SIG-M5 treated with dmso at 0.1 percent for 504 hours (cell line): Measurements from ENCODE around the gene MYO5C.

Experiments used
- DNase-seq: peaks from one replicate; lab custom pipeline; 2025; ENCODE audit not compliant: unreplicated experiment; lab: John Stamatoyannopoulos, UW

Gene MYO5C, protein sequence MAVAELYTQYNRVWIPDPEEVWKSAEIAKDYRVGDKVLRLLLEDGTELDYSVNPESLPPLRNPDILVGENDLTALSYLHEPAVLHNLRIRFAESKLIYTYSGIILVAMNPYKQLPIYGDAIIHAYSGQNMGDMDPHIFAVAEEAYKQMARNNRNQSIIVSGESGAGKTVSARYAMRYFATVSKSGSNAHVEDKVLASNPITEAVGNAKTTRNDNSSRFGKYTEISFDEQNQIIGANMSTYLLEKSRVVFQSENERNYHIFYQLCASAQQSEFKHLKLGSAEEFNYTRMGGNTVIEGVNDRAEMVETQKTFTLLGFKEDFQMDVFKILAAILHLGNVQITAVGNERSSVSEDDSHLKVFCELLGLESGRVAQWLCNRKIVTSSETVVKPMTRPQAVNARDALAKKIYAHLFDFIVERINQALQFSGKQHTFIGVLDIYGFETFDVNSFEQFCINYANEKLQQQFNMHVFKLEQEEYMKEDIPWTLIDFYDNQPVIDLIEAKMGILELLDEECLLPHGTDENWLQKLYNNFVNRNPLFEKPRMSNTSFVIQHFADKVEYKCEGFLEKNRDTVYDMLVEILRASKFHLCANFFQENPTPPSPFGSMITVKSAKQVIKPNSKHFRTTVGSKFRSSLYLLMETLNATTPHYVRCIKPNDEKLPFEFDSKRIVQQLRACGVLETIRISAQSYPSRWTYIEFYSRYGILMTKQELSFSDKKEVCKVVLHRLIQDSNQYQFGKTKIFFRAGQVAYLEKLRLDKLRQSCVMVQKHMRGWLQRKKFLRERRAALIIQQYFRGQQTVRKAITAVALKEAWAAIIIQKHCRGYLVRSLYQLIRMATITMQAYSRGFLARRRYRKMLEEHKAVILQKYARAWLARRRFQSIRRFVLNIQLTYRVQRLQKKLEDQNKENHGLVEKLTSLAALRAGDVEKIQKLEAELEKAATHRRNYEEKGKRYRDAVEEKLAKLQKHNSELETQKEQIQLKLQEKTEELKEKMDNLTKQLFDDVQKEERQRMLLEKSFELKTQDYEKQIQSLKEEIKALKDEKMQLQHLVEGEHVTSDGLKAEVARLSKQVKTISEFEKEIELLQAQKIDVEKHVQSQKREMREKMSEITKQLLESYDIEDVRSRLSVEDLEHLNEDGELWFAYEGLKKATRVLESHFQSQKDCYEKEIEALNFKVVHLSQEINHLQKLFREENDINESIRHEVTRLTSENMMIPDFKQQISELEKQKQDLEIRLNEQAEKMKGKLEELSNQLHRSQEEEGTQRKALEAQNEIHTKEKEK (N-terminal part only)

DNA sequence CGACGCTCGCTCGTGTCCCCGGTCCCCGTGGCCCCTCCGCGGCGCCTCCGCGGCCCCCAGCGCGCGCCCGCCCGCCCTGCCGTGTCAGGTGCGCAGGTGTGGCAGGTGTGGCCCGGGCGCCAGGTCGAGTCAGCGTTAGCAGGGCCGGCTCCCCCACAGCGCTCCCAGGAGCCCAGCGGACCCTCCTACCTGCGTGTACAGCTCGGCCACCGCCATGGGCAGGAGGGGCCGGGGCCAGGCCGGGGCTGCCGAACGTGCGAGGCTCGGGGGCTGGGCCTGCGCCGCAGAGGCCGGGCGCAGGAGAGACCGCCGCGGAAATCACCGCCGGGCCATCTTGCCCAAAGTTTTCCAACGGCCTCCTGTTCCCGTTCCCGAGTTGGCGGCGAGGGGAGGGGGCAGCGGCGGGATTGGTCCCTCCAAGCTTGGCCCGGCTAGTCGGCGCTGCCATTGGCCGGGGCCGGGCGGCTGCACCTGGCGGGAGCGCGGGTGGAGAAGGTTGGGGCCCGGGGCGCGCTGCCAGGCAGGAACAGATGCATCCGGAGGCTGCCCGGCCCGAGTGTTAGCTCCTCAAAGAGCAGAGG, at the start of gene MYO5C:
Gene MYO5C, minus strand, starts transcription at position 384 of the 581 bp plus-strand sequence. Its CDS starts 168 bp downstream, at position 216.
- peak; percentile 33 for DNase-seq

DNA sequence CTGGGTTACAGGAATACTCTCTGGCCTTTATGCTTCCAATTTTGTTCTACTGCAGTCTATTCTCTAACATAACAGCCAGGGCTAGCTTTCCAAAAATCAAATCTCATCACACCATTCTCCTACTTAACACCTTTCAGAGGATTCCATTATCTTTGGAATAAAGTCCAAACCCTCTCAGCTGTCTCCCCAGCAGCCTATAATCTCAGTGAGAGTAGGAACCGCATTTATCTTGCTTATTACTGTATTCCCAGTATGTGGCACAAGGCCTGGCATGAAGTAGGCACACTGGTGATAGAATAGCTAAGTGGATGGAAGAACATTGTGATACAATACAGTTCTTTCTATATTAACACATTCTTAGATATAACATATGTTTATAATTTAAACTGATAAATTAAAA, 49.0 kb upstream of the MYO5C start:
- no peak for DNase-seq

DNA sequence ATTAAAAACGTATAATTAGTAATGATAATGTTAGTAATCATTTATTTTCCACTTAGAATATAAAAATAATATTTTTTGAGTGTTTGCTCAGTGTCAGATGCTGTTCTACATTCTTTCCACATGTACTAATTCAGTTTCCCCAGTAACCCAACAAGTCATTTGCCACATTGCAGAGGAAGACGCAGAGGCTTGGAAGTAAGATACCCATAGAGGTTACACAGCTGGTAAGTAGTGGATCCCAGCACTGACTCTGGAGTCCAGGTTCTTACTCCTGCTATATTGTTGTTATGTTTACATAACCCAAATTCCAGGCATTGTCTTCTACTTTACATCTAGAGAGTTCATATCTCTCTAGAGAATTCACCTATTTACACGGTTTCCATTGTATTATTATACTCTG, 48.2 kb upstream of the MYO5C start:
- no peak for DNase-seq

DNA sequence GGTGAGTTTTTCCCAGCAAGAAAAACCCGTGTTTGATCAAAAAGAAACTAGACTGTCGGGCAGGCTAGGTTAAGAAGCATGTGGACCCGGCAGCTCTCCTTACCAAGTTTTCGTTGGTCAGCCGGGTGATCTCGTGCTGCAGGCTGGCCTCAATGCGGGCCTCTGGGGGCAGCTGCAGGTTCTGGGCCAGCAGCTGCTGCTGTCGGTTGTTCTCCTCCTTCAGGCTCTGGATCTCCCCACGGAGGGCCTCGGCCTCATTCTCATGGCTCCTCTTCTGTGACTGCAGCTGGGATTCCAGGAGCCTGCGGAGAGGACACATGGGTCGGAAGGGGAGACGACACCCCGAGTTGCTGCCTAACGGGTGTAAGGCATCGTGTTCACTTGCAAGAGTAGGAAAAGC, 44.5 kb upstream of the MYO5C start:
- no peak for DNase-seq

DNA sequence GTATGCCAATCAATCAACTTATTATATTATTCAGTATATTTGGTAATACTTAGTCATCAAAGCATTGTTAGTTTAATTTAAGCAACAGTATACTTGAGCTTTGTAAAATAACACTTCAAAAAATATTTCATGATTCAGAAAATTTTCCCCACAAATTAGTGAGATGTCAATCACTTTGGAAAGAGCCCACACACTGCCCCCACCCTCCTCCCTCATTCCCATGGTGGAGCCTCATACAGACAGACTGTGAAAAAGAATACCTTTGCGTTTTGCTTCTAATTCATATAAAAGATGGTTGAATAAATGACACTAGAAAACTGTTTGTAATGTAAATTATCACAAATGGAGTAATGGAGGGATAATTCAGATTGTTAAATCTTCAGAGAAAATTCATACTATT, 43.3 kb upstream of the MYO5C start:
- no peak for DNase-seq

DNA sequence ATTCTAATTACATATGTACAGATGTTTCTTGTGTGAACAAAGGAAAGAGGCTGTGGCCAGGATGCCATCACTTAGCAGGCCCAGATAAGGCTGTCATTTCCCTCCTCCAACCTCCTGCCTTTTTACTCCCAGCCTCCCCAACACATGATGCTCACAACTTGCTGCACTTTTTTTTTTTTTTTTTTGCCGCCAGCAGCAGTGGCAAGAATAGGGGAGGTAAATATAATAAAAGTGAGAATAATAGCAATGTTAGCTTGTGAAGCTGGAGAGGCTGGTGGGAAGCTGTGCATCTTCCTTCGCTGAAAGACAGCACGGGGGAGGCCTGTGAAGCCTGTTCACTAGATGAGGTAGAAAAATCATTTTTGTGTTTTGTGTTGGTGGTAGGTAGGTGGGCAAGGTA, 42.5 kb upstream of the MYO5C start:
- DNase-seq, result no peak

DNA sequence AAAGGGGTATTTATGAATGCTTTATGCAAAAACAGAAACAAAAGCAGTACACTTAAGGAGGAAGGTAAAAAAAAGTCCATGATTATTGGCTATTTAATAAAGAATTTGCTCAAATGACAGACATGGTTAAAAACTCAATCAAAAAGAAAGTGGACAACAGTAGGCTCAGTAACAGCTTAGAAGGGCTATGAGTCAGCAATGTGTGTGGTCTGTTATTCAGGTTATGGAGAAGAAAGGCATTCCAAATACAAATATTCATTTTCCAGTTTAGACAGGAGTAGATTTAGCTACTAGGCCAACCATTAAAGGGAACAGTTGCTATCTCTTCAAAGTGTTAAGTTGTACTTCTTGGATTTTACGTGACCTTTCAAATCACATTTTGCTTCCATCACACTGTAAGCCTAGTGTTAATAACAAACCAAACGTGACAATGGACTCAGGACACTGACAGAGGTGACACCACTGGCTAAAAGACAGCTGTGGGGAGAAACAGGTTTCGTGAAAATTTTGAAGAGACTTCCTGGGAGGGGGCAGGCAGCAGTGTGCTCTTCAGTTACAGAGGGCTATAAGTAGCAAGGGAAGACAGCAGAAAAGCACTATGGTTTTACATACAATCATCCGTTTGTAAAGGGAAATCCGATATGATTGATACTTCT, 41.7 kb upstream of the MYO5C start:
- no peak for DNase-seq

DNA sequence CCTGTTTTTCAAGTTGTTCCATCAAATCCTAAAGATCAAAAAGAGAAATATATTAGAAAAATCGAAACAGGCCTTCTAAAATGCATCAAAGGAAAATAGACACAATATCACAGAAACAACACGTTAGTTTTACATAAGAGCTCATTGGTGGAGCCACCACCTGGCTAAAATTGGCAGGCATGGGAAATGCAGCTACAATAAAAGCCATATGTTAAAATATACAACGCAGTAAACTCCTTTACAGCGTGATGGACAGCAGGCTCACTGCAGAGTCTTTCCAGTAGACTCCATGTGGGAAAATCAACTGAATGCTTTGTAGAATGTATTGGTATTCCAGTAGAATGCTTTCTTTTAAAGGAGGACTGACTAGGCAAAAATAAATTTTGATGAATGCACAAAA, 40.9 kb upstream of the MYO5C start:
- peak; percentile 10 for DNase-seq

DNA sequence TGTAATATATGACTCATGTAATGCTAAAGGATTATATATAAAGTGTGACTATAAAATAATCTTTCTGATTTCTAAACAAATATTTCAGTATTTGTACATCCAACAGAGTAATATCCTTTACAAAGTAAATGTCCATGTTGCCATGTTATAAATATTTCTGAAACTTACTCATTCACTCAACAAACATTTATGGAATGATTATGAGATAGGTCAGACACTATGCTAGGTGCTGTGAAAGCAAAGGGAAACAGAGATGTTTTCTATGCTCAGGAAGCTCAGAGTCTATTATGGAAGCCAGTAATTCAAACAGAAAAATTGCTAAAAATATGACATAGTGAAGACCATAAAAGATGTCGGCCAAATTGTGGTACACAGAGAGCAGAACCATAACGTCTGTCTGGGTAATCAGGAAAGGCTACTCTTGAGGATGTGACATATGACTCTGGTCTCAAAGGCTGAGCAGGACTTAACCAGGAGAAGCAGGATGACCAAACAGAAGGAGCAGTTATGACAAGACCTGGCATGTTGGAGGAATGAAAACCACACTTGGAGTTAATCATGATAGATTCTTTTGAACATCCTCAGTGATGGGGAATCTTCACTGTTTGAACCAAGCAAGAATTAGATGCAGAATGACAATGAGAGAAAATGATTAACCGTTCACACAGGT, 39.0 kb upstream of the MYO5C start:
- DNase-seq, result no peak

DNA sequence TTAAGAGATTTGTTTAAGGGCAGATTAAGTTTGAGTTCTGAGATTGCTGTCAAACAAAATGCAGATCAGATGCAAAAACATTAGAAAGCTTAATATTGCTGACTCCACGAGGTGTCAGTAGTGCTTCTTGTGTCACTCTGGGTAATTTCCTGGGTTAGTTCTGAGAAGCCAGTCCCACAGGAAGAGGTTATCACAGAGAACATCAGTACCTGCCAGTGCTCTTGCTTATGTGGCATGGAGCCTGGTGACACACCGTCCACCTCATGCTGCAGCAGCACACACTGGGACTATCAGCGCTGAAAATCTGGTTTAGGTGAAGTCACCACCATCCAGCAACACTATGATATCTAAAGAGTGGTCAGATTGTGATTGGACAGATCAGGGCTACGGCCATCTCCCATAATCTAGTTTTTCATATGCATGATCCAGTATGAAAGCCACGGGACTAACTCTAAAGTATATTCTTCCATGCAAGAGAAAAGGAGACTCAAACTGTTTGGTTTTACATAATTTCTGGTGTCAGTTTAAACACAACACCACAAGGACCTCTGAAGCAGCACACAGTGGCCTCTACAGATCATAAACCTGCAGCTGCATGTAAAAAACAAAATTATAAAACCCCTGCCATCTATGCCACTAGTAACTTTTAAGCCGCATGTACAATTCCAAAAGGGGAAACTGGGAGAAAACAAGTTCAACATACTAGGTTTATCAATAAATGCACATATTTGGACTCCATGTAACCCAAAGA, 36.1 kb upstream of the MYO5C start:
- DNase-seq, result peak; percentile 83

DNA sequence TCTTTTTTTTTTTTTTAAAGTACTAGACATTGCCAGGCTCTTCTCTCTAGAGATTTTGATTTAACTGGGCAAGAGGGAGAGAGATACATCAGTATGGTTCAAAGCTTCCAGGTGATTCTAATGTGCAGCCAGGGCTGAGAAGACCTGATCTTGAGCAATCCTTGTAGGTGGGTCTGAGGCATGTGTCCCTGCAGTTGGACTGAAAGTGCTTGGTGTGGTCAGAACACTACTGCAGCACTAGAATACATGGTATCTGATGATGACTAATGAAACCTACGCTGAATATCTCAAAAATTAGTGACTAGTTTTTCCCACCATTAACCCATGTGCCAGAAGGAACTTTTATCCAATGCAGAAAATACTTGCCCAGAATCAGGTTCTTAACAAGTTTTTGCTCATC, 34.4 kb upstream of the MYO5C start:
- DNase-seq, result no peak

DNA sequence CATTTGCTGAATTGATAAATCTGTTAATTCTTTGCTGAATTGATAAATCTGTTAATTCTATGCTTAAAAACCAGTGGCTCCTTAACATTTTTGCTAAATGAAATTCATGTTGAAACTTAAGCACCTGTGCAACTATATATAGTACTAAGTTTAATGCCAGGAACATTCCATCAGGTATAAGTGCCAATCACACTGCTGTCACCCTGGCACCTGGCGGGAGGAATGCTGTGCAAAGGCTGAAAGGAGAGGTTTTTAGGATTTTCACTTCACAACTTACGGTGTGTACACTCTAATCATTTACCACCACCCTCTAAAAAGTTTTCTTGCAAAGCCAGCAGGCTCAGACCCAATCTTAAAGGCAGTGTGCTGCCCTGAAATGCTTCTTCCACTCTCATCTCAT, 33.5 kb upstream of the MYO5C start:
- DNase-seq, result no peak

DNA sequence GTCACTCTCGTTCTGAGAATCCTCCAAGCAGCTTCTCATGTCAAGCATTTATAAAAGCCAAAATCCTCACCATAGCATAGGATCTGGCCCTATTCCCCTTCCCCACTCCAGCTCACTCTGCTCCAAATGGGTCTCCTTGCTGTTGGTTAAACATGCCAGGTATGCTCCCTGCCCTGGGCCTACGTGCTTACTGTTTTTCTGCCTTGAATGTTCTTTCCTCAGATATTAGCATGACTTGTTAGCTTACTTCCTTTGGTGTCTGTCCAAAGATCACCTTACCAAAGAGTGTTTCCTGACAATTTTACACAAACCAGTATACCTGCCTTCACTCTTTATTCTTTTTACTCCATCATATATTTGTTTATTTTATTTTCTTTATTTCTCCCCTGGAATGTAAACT, 33.1 kb upstream of the MYO5C start:
- no peak for DNase-seq

DNA sequence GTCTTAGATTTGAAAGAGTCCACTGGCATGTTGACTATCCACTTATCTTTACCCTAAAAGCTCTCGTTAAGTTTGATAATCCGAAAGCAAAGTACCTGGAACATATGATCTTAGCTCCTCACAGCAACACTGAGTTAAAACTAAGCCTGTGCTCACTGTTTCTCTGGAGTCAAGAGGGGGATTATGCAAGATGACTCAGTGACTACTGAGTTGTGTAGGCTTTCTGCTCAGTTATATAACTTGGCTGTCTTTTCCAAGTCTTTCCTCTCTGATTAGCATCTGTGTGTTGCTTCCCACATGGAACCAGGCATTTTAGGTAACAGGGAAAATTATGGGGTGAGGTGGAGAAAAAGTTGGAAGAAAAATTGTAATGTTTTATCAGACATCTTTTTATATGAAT, 31.2 kb upstream of the MYO5C start:
- DNase-seq, result no peak

DNA sequence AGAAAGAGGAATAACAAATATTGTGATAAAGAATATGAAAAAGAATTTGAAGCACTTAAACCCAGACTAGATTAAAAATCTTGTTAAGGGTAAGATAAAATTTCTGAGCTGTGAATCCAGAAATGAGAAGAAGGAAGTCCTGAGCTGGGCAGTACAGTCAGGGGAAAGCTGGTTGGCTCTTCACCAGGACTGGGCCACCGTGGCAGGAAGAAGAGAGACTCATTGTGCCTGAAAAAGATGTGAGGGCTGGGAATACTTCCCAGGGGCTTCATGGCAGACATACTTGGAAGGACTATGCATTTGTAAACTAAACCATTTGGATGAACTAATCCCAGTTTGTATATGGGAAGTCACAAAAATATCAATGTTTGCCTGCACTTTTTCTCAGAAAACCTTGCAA, 28.5 kb upstream of the MYO5C start:
- DNase-seq, result no peak

DNA sequence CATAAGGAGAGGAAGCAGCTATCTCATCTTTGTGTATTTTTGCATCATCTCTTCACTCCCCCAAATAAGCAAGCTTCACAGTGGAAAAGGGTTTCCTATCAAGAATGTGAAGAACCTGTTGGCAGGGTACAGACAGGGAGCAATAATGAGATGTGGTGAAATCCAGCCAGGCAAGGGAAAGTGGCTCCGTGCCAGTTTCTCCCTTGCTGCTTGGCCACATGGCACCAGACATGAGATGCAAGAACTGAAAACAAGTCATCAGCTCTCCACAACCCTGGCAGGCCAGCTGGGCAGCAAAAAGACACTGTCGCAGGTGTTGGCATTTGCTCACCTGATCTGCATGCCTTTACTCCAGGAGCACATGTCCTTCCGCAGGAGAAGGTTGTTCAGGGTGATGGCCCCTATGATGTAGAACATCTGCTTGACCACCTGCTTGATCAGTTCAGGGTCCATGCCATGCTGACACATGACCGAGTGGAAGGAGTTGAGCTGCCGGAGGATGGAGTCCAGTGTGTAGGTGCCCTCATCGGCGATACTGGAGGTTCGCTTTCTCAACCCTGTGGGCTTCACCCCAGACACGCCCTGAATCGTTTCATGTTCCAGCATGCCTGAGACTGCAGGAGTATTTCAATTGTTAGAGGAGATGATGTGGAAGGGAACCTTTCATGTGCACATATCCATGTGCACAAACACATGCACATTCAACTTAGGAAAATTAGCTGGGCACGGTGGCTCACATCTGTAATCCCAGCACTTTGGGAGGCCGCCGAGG, 23.3 kb upstream of the MYO5C start:
- DNase-seq, result no peak

DNA sequence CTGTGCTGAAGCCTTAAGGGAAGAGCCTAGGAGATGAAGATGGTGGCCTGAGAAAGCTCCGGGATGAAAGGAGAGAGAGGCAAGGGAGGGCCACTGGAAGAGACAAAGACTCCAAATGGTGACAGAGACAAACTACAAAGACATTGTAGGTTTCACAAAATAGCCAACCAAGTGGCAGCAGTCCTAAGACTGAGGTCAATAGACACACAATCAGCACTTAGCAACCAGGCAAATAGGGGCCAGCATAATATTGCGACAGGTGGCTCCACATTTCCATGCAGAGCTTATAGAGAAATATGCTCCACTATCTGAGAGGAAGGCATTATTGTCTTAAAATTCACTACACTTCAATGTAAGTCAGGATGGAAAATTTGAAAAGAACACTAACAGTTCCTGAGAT, 22.1 kb upstream of the MYO5C start:
- no peak for DNase-seq

DNA sequence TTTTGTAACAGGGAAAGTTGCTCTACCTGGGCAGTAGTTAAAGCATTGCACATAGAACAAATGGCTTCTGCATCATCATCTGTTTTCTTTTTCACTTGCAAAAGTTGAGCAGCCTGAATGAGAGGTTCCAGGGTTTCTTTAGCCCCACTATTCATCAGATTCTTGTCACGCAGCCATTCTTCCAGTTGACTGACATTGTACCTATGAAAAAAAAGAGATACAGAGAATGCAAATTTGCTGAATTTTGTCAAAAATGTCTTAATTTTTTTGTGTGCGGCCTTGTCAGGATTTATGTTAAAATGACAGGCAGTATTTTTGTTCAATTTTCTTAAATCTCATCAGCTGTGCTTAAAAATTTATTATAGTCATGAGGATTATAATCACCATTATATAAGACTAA, 21.4 kb upstream of the MYO5C start:
- no peak for DNase-seq

DNA sequence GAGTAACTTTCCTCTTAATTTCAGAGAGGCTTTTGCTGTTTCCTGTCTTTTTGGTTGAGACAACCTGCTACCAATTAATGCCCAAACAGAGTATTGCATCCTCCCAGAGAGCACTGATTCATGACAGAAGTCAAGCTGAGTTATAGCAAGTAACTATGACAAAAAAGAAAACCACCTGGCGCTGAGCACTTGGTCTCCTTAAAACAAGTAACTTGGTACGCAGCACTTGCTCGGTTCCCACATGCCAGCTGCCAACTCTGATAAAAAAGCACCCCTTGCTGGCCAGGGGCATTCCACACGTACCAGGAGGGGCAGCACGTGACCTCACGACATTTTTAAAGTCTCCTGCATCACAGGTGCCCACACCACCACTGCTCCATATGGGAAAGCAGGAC, 13.5 kb upstream of the MYO5C start:
- DNase-seq, result no peak
